Sigmoid colon (tissue), 7 donors: ENCODE results near the gene HS3ST2. TPM values are rescaled to one million over a fixed set of nuclear protein-coding genes. Genes with fewer than 3 reads are reported as not detected.

ENCODE experiments used
- DNase-seq: peaks from one replicate; pipeline ENCODE4 v3.0.0-alpha.2; 2019
- H3K27ac ChIP-seq, 4 donors: fragments of 200-600 bp; sonication (generic); one replicate each; pipeline ENCODE4 v1.5.1; 2016 to 2019; ENCODE audit warnings: mild to moderate bottlenecking in 1 of 4
- H3K27me3 ChIP-seq, 3 donors: fragments of 200-600 bp; sonication (generic); one replicate each; pipeline ENCODE4 v1.5.1; 2019; ENCODE audit warnings: mild to moderate bottlenecking in 1 of 3
- H3K36me3 ChIP-seq, 4 donors: fragments of 200-600 bp; sonication (generic); one replicate each; pipeline ENCODE4 v1.5.1; 2016 to 2019
- H3K4me1 ChIP-seq, 4 donors: fragments of 200-600 bp; sonication (generic); one replicate each; pipeline ENCODE4 v1.5.1; 2017 to 2019
- H3K4me3 ChIP-seq, 4 donors: fragments of 200-600 bp; sonication (generic); one replicate each; pipeline ENCODE4 v1.5.1; 2017 to 2019; ENCODE audit warnings: mild to moderate bottlenecking in 2 of 4, moderate library complexity in 1 of 4
- H3K9me3 ChIP-seq, 4 donors: fragments of 200-600 bp in 3 of 4; sonication (generic) in 3 of 4; one replicate each; pipeline versions ENCODE4 v1.5.1 to v1.6.1; 2013 to 2019
- EP300 ChIP-seq, 4 donors: sonication (generic); formaldehyde crosslinking; IDR thresholded peaks; one replicate each; pipeline ENCODE4 v1.6.1; 2017; ENCODE audit warnings: antibody characterized with exemption in 4 of 4
- POLR2A ChIP-seq, 2 donors: fragments of 450-650 bp; IDR thresholded peaks; one replicate each; pipeline ENCODE4 v1.6.1; 2016; ENCODE audit warnings: antibody characterized with exemption in 2 of 2, mild to moderate bottlenecking in 2 of 2, moderate library complexity in 2 of 2
- POLR2AphosphoS5 ChIP-seq, 4 donors: sonication (generic); formaldehyde crosslinking; IDR thresholded peaks; one replicate each; pipeline ENCODE4 v1.6.1; 2017; ENCODE audit warnings: antibody characterized with exemption in 4 of 4
- WGBS, 2 donors: extraction: QIAGEN DNeasy Blood & Tissue Kit; methylation state at CpG; one replicate each; pipeline ENCODE4 v1.1.7; 2013; 5-methylcytosine and 5-hydroxymethylcytosine counted together
- intact Hi-C: fragments of 100-400 bp; cut with DNase I; formaldehyde crosslinking; loops from one replicate; pipeline ENCODE4 v1.15.1; 2023
- polyA plus RNA-seq, 3 donors: library from polyadenylated mRNA; stranded (reverse); fragments of 200-250 nt; gene quantifications; one replicate each; pipeline ENCODE4 v1.2.3, GENCODE V29; 2013
- total RNA-seq, 4 donors: library from RNA; depleted of rRNA; stranded (reverse); fragments of >200 nt; gene quantifications; one replicate each; pipeline ENCODE4 v1.1.0, GENCODE V29; 2016
- TF ChIP-seq, protein P1 (sequence below), 4 experiments: fragments of 450-650 bp in 3 of 4; fragments of 200-600 bp in 1 of 4; IDR thresholded peaks; one replicate each; pipeline ENCODE4 v1.5.1; 2016 to 2019; ENCODE audit warnings: antibody characterized with exemption in 4 of 4, mild to moderate bottlenecking in 3 of 4, moderate library complexity in 2 of 4
- donor health status: healthy with polysubstance abuse.
- donor health status: Bipolar disorder and iron deficiency.
- donor health status: healthy.

Gene HS3ST2
- total and polyA plus RNA-seq, 7 donors: 0.20 to 1.8 (median 0.62) TPM; not detected in 1

DNA sequence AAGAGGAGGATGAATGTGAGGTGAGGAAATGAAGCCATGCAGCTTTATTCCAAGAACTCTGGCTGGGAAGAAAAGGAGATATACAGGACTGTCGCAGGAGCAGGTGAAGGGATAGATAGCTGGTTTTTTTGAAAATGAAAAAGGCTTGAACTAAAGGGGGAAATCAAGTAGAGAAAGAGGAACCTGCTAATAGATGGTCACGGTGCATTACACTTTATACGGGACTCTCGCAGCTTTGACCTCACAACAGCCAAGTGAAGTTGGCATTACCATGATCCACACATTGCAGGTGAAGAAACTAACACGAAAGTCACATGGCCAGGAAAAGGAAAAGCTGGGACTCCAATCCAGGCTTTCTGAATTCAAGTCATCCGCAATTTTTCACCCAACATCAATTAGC, 86.9 kb downstream of the HS3ST2 start:
- Histone ChIP-seq H3K9me3 (no peaks in the 10 kb centered on the region), H3K36me3 (no peaks in the 10 kb centered on the region), H3K4me3 (no peak overlapping the region), H3K4me1 (peaks cover 0 to 9% (median 4%) of the 10 kb centered on the region in 4 donors), H3K27ac (no peak overlapping the region), H3K27me3 (peaks cover 0 to 24% (median 0%) of the 10 kb centered on the region in 3 donors)
- intact Hi-C loops: no loop called here
- DNase-seq: no peak
- TF ChIP-seq POLR2A (IDR thresholded peaks at IDR 0.05) (no peak), POLR2AphosphoS5 (IDR thresholded peaks at IDR 0.05) (no peak), EP300 (IDR thresholded peaks at IDR 0.05) (no peak)
- TF ChIP-seq, protein P1, sequence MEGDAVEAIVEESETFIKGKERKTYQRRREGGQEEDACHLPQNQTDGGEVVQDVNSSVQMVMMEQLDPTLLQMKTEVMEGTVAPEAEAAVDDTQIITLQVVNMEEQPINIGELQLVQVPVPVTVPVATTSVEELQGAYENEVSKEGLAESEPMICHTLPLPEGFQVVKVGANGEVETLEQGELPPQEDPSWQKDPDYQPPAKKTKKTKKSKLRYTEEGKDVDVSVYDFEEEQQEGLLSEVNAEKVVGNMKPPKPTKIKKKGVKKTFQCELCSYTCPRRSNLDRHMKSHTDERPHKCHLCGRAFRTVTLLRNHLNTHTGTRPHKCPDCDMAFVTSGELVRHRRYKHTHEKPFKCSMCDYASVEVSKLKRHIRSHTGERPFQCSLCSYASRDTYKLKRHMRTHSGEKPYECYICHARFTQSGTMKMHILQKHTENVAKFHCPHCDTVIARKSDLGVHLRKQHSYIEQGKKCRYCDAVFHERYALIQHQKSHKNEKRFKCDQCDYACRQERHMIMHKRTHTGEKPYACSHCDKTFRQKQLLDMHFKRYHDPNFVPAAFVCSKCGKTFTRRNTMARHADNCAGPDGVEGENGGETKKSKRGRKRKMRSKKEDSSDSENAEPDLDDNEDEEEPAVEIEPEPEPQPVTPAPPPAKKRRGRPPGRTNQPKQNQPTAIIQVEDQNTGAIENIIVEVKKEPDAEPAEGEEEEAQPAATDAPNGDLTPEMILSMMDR (IDR thresholded peaks at IDR 0.05): no peak
- WGBS, 2 donors: 71 to 77% methylated on average over 6 of the region's 6 CpGs

DNA sequence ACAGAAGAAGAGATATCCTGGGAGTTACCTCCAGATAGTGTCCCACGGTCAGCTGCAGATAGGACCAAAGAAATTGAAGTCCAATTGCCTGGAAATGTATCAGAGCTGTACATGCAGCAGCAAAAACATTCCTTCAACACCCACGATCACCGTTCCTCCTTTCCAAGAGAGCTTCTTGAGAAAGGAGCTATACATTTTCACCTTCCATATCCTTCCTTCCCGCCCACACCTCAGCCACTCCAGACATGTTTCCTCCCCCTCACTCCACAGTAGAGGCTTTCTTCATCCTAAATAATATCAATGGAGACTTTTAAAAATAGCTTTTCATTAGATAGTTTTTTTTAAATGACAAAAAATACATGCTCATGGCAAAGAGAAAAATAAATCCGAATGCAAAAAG, 87.6 kb downstream of the HS3ST2 start:
- Histone ChIP-seq H3K36me3 (no peaks in the 10 kb centered on the region), H3K9me3 (no peaks in the 10 kb centered on the region), H3K27ac (no peak overlapping the region), H3K4me1 (peaks cover 0 to 9% (median 4%) of the 10 kb centered on the region in 4 donors), H3K4me3 (no peak overlapping the region), H3K27me3 (peaks cover 0 to 18% (median 0%) of the 10 kb centered on the region in 3 donors)
- TF ChIP-seq POLR2AphosphoS5 (IDR thresholded peaks at IDR 0.05) (no peak), EP300 (IDR thresholded peaks at IDR 0.05) (no peak), POLR2A (IDR thresholded peaks at IDR 0.05) (no peak)
- TF ChIP-seq, protein P1 (IDR thresholded peaks at IDR 0.05): no peak
- intact Hi-C loops: no loop called here
- no peak for DNase-seq
- 75 to 76% methylated on average over 5 of the region's 5 CpGs for WGBS, 2 donors

DNA sequence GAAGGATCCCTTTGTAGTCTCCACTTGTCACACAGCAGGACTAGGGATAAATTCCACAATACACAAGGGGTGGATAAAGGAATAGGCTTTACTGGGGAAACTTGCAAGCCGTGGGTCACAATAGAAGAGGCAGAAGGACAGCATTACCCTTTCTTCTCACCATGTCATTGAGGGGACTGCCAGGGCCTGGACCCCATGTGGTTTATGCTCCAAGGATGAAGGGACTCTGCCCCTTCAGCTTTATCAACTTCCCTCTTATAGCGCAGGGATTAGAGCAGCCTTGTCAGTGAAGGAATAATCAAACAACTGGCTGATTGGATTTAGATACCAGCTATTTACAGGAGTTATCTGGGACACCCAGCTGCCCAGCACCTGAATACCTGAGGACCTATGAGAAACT, 89.8 kb downstream of the HS3ST2 start:
- DNase-seq: no peak
- no peaks in the 10 kb centered on the region for H3K9me3 ChIP-seq
- peaks cover 0 to 5% (median 2%) of the 10 kb centered on the region in 4 donors for H3K4me1 ChIP-seq
- intact Hi-C loops: no loop called here
- H3K27ac ChIP-seq: no peak overlapping the region
- no peak overlapping the region for H3K4me3 ChIP-seq
- WGBS, 2 donors: 44 to 53% methylated on average over 2 of the region's 2 CpGs
- no peak for TF ChIP-seq POLR2AphosphoS5 (IDR thresholded peaks at IDR 0.05)
- no peak for TF ChIP-seq POLR2A (IDR thresholded peaks at IDR 0.05)
- TF ChIP-seq, protein P1 (IDR thresholded peaks at IDR 0.05): no peak
- TF ChIP-seq EP300 (IDR thresholded peaks at IDR 0.05): no peak
- H3K36me3 ChIP-seq: no peaks in the 10 kb centered on the region
- H3K27me3 ChIP-seq: peaks cover 0 to 12% (median 0%) of the 10 kb centered on the region in 3 donors

DNA sequence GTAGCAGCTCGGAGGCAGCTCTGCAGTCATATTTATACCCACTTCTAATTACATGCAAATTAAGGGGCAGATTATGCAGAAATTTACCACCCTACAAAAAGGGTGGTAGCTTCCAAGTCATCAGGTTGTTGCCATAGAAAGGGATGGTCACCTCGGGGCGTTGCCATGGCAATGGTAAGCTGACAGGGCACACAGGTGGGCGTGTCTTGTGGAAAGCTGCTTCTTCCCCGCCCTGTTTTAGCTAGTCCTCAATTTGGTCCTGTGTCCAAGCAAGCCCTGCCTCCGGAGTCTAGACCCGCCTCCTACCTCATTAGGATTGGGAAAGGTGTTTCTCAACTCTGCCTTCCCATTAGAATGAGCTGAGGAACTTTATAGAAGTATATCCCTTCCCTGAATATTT, 98.7 kb downstream of the HS3ST2 start:
- Histone ChIP-seq H3K9me3 (no peaks in the 10 kb centered on the region), H3K4me3 (no peak overlapping the region), H3K4me1 (no peaks in the 10 kb centered on the region), H3K27me3 (no peaks in the 10 kb centered on the region), H3K36me3 (no peaks in the 10 kb centered on the region), H3K27ac (no peak overlapping the region)
- no peak for DNase-seq
- WGBS, 2 donors: 43 to 72% methylated on average over 7 of the region's 7 CpGs
- no peak for TF ChIP-seq EP300 (IDR thresholded peaks at IDR 0.05)
- TF ChIP-seq POLR2A (IDR thresholded peaks at IDR 0.05): no peak
- TF ChIP-seq, protein P1 (IDR thresholded peaks at IDR 0.05): no peak
- no peak for TF ChIP-seq POLR2AphosphoS5 (IDR thresholded peaks at IDR 0.05)
- intact Hi-C loops: no loop called here

DNA sequence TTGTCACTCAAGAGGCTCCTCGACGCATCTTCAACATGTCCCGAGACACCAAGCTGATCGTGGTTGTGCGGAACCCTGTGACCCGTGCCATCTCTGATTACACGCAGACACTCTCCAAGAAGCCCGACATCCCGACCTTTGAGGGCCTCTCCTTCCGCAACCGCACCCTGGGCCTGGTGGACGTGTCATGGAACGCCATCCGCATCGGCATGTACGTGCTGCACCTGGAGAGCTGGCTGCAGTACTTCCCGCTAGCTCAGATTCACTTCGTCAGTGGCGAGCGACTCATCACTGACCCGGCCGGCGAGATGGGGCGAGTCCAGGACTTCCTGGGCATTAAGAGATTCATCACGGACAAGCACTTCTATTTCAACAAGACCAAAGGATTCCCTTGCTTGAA, 101.0 kb downstream of the HS3ST2 start:
- intact Hi-C loops: no loop called here
- DNase-seq: no peak

More for the DNA sequence above, 101.0 kb downstream of the HS3ST2 start:
- H3K36me3 ChIP-seq: no peaks in the 10 kb centered on the region
- no peak for TF ChIP-seq EP300 (IDR thresholded peaks at IDR 0.05)
- TF ChIP-seq POLR2AphosphoS5 (IDR thresholded peaks at IDR 0.05): no peak
- TF ChIP-seq, protein P1 (IDR thresholded peaks at IDR 0.05): no peak
- TF ChIP-seq POLR2A (IDR thresholded peaks at IDR 0.05): no peak
- WGBS, 2 donors: 91 to 92% methylated on average over 25 of the region's 25 CpGs
- H3K4me3 ChIP-seq: no peak overlapping the region
- H3K9me3 ChIP-seq: no peaks in the 10 kb centered on the region
- no peaks in the 10 kb centered on the region for H3K27me3 ChIP-seq
- H3K4me1 ChIP-seq: no peaks in the 10 kb centered on the region
- H3K27ac ChIP-seq: no peak overlapping the region
